H9 (cell line): ENCODE data around the gene OTUB2. TPM values are rescaled to one million over a fixed set of nuclear protein-coding genes. Genes with fewer than 3 reads are reported as not detected.

ENCODE experiments used
- DNase-seq: peaks from one replicate; pipeline ENCODE4 v3.0.0-alpha.2; 2017
- H2AFZ ChIP-seq: one replicate; pipeline ENCODE4 v1.6.1; 2013; ENCODE audit warnings: mild to moderate bottlenecking, low read length, control low read depth, moderate library complexity
- H2AK5ac ChIP-seq: 2 replicates; pipeline ENCODE4 v1.6.1; 2013; ENCODE audit warnings: low read length, control low read depth, mixed read lengths; ENCODE audit not compliant: insufficient read length
- H2BK120ac ChIP-seq: one replicate; pipeline ENCODE4 v1.6.1; 2013; ENCODE audit warnings: low read depth, mild to moderate bottlenecking, low read length, control low read depth, inconsistent platforms; ENCODE audit not compliant: poor library complexity, severe bottlenecking
- H2BK12ac ChIP-seq: 2 replicates; pipeline ENCODE4 v1.6.1; 2013; ENCODE audit warnings: low read length, control low read depth, mixed read lengths, low read depth; ENCODE audit not compliant: insufficient read length
- H2BK15ac ChIP-seq: 2 replicates; pipeline ENCODE4 v1.6.1; 2013; ENCODE audit warnings: low read depth, low read length, control low read depth
- H2BK20ac ChIP-seq: one replicate; pipeline ENCODE4 v1.6.1; 2013; ENCODE audit warnings: low read depth, mild to moderate bottlenecking, low read length, control low read depth, inconsistent platforms; ENCODE audit not compliant: poor library complexity, severe bottlenecking
- H2BK5ac ChIP-seq: 2 replicates; pipeline ENCODE4 v1.6.1; 2013; ENCODE audit warnings: low read length, control low read depth, mixed read lengths; ENCODE audit not compliant: insufficient read length
- H3K14ac ChIP-seq: 2 replicates; pipeline ENCODE4 v1.6.1; 2013; ENCODE audit warnings: low read length, control low read depth; ENCODE audit not compliant: insufficient read depth
- H3K18ac ChIP-seq: 2 replicates; pipeline ENCODE4 v1.6.1; 2013; ENCODE audit warnings: low read depth, mild to moderate bottlenecking, mixed read lengths, low read length, control low read depth; ENCODE audit not compliant: insufficient read length
- H3K23ac ChIP-seq: 2 replicates; pipeline ENCODE4 v1.6.1; 2013; ENCODE audit warnings: low read length, control low read depth, mixed read lengths, low read depth; ENCODE audit not compliant: insufficient read length
- H3K23me2 ChIP-seq: 2 replicates; pipeline ENCODE4 v1.6.1; 2013; ENCODE audit warnings: low read depth, mild to moderate bottlenecking, mixed read lengths, low read length, control low read depth; ENCODE audit not compliant: insufficient read length, poor library complexity, severe bottlenecking
- H3K27ac ChIP-seq: 2 replicates; pipeline ENCODE4 v1.5.1; 2013; ENCODE audit warnings: low read length, control low read depth, mixed read lengths, low read depth; ENCODE audit not compliant: insufficient read length
- H3K27me3 ChIP-seq: 2 replicates; pipeline ENCODE4 v1.6.1; 2013; ENCODE audit warnings: low read length, control low read depth, inconsistent platforms; ENCODE audit not compliant: insufficient read depth
- H3K4ac ChIP-seq: 2 replicates; pipeline ENCODE4 v1.6.1; 2013; ENCODE audit warnings: low read depth, mild to moderate bottlenecking, control low read depth, inconsistent platforms, low read length, moderate library complexity
- H3K4me1 ChIP-seq: 2 replicates; pipeline ENCODE4 v1.6.1; 2013; ENCODE audit warnings: low read length, control low read depth, inconsistent platforms; ENCODE audit not compliant: insufficient read depth
- H3K4me2 ChIP-seq: 2 replicates; pipeline ENCODE4 v1.6.1; 2013; ENCODE audit warnings: low read length, control low read depth, mixed read lengths; ENCODE audit not compliant: insufficient read length, insufficient read depth
- H3K56ac ChIP-seq: 2 replicates; pipeline ENCODE4 v1.6.1; 2013; ENCODE audit warnings: low read depth, mild to moderate bottlenecking, mixed read lengths, low read length, control low read depth; ENCODE audit not compliant: insufficient read length
- H3K79me1 ChIP-seq: 2 replicates; pipeline ENCODE4 v1.6.1; 2013; ENCODE audit warnings: low read depth, mild to moderate bottlenecking, moderate library complexity, low read length, control low read depth, inconsistent platforms; ENCODE audit not compliant: insufficient read depth, poor library complexity, severe bottlenecking
- H3K79me2 ChIP-seq: 2 replicates; pipeline ENCODE4 v1.6.1; 2013; ENCODE audit warnings: low read length, control low read depth, inconsistent platforms; ENCODE audit not compliant: insufficient read depth
- H3K9ac ChIP-seq: 2 replicates; pipeline ENCODE4 v1.6.1; 2013; ENCODE audit warnings: low read length, control low read depth, mixed read lengths; ENCODE audit not compliant: insufficient read length; ENCODE audit errors: extremely low read depth
- H3K9me3 ChIP-seq: one replicate; pipeline ENCODE4 v1.6.1; 2013; ENCODE audit warnings: low read depth, low read length, inconsistent platforms; ENCODE audit not compliant: control insufficient read depth
- H3T11ph ChIP-seq: one replicate; pipeline ENCODE4 v1.6.1; 2013; ENCODE audit warnings: mild to moderate bottlenecking, low read length, control low read depth, inconsistent platforms
- H4K20me1 ChIP-seq: one replicate; pipeline ENCODE4 v1.6.1; 2013; ENCODE audit not compliant: control insufficient read depth, insufficient read length, insufficient read depth
- H4K5ac ChIP-seq: 2 replicates; pipeline ENCODE4 v1.6.1; 2013; ENCODE audit warnings: low read depth, mild to moderate bottlenecking, mixed read lengths, low read length, control low read depth; ENCODE audit not compliant: insufficient read length
- H4K8ac ChIP-seq: replicated peaks from 2 replicates; pipeline ENCODE4 v1.6.1; 2013; ENCODE audit warnings: low read length, control low read depth, mixed read lengths, low read depth; ENCODE audit not compliant: insufficient read length
- H4K91ac ChIP-seq: 2 replicates; pipeline ENCODE4 v1.6.1; 2013; ENCODE audit warnings: low read depth, mild to moderate bottlenecking, moderate library complexity, mixed read lengths, low read length, control low read depth; ENCODE audit not compliant: insufficient read length
- H3K27ac Mint-ChIP-seq, 3 experiments: 2 replicates in 2 of 3; 3 replicates in 1 of 3; pipeline ENCODE4 v1.8.0; 2020 to 2021; ENCODE audit warnings: mixed read lengths in 3 of 3, mild to moderate bottlenecking in 1 of 3, moderate library complexity in 1 of 3
- H3K27me3 Mint-ChIP-seq: 2 replicates; pipeline ENCODE4 v1.8.0; 2021; ENCODE audit warnings: low read depth, mild to moderate bottlenecking, moderate library complexity, mixed read lengths
- H3K36me3 Mint-ChIP-seq, 3 experiments: 2 replicates in 2 of 3; 3 replicates in 1 of 3; pipeline ENCODE4 v1.8.0; 2020 to 2021; ENCODE audit warnings: low read depth in 3 of 3, mixed read lengths in 3 of 3; ENCODE audit not compliant: insufficient read depth in 1 of 3
- H3K4me1 Mint-ChIP-seq, 2 experiments: 2 replicates each; pipeline ENCODE4 v1.8.0; 2020; ENCODE audit warnings: mixed read lengths in 2 of 2
- H3K4me3 Mint-ChIP-seq, 2 experiments: 2 replicates in 1 of 2; 3 replicates in 1 of 2; pipeline ENCODE4 v1.8.0; 2020 to 2021; ENCODE audit warnings: mild to moderate bottlenecking in 2 of 2, mixed read lengths in 2 of 2, moderate library complexity in 1 of 2
- H3K9me3 Mint-ChIP-seq, 2 experiments: 2 replicates in 1 of 2; 3 replicates in 1 of 2; pipeline ENCODE4 v1.8.0; 2020; ENCODE audit warnings: mild to moderate bottlenecking in 2 of 2, mixed read lengths in 2 of 2, moderate library complexity in 1 of 2
- WGBS: extraction: QIAGEN DNeasy Blood & Tissue Kit; methylation state at CpG from one replicate; pipeline ENCODE4 v1.1.7; 2013; ENCODE audit warnings: missing lambda C conversion rate, low lambda C conversion rate, mixed read lengths; ENCODE audit not compliant: insufficient read length; ENCODE audit errors: extremely low coverage; 5-methylcytosine and 5-hydroxymethylcytosine counted together
- total RNA-seq: library from RNA; stranded (reverse); gene quantifications from 2 replicates; pipeline ENCODE4 v1.2.1, GENCODE V29; 2021
- TF ChIP-seq, protein P1 (sequence below): fragments of 200-600 bp; sonication (generic); conservative IDR thresholded peaks from 3 replicates; pipeline ENCODE4 v1.8.0; 2021; ENCODE audit warnings: antibody characterized with exemption, mild to moderate bottlenecking

Gene OTUB2
- total RNA-seq, 1 experiment from 2014 or later: 3.6 TPM

GRCh38 chr14:93996130-93996695 lies 29.9 kb upstream of the OTUB2 start:
- TF ChIP-seq, protein P1, sequence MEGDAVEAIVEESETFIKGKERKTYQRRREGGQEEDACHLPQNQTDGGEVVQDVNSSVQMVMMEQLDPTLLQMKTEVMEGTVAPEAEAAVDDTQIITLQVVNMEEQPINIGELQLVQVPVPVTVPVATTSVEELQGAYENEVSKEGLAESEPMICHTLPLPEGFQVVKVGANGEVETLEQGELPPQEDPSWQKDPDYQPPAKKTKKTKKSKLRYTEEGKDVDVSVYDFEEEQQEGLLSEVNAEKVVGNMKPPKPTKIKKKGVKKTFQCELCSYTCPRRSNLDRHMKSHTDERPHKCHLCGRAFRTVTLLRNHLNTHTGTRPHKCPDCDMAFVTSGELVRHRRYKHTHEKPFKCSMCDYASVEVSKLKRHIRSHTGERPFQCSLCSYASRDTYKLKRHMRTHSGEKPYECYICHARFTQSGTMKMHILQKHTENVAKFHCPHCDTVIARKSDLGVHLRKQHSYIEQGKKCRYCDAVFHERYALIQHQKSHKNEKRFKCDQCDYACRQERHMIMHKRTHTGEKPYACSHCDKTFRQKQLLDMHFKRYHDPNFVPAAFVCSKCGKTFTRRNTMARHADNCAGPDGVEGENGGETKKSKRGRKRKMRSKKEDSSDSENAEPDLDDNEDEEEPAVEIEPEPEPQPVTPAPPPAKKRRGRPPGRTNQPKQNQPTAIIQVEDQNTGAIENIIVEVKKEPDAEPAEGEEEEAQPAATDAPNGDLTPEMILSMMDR: no peak
- H3K18ac ChIP-seq: no peak overlapping the region

More at GRCh38 chr14:93996130-93996695, 29.9 kb upstream of the OTUB2 start:
- H3K79me2 ChIP-seq: no peaks in the 10 kb centered on the region
- no peak overlapping the region for H2BK5ac ChIP-seq
- Mint-ChIP-seq H3K4me3 (no peak overlapping the region), H3K36me3 (no peaks in the 10 kb centered on the region; a peak in 1 of 7 replicates), H3K27me3 (peaks cover 10% of the 10 kb centered on the region), H3K27ac (no peak overlapping the region), H3K9me3 (no peaks in the 10 kb centered on the region), H3K4me1 (peaks cover 0 to 30% of the 10 kb centered on the region in 2 experiments; a peak in 2 of 4 replicates)
- no peak overlapping the region for H4K5ac ChIP-seq
- H2BK12ac ChIP-seq: no peak overlapping the region
- H3K79me1 ChIP-seq: no peaks in the 10 kb centered on the region
- H3K4me2 ChIP-seq: no peak overlapping the region
- H3K4ac ChIP-seq: no peak overlapping the region
- no peak overlapping the region for H2BK20ac ChIP-seq
- H4K20me1 ChIP-seq: no peaks in the 10 kb centered on the region
- no peaks in the 10 kb centered on the region for H3K27me3 ChIP-seq
- H2AK5ac ChIP-seq: no peak overlapping the region
- H4K91ac ChIP-seq: no peak overlapping the region
- H3T11ph ChIP-seq: no peak overlapping the region
- no peaks in the 10 kb centered on the region for H3K9me3 ChIP-seq
- no peak for DNase-seq
- no CpG with 5 or more reads among the region's 8 CpGs for WGBS
- no peak overlapping the region for H3K14ac ChIP-seq
- no peak overlapping the region for H3K27ac ChIP-seq
- no peak overlapping the region for H3K23ac ChIP-seq
- H3K56ac ChIP-seq: no peak overlapping the region
- H2AFZ ChIP-seq: no peak overlapping the region
- H3K4me1 ChIP-seq: no peaks in the 10 kb centered on the region
- H2BK120ac ChIP-seq: no peak overlapping the region
- H4K8ac ChIP-seq: no peak overlapping the region
- H3K9ac ChIP-seq: no peak overlapping the region
- no peak overlapping the region for H2BK15ac ChIP-seq
- H3K23me2 ChIP-seq: no peaks in the 10 kb centered on the region
